SK-N-SH (cell line): ENCODE results near the gene DNAH1.

Source experiments
- CTCF ChIP-seq: fragments of 200-600 bp; sonication (generic); IDR thresholded peaks from 2 replicates; pipeline ENCODE4 v1.6.1; 2017; ENCODE audit warnings: antibody characterized with exemption, mild to moderate bottlenecking, moderate library complexity
- ELF1 ChIP-seq: IDR thresholded peaks from 2 replicates; pipeline ENCODE4 v1.4.0; 2012
- FOXJ3 ChIP-seq: sonication (generic); formaldehyde crosslinking; IDR thresholded peaks from 2 replicates; pipeline ENCODE4 v1.5.1; 2020; ENCODE audit warnings: mild to moderate bottlenecking, missing genetic modification reagents
- GABPA ChIP-seq: IDR thresholded peaks from 2 replicates; pipeline ENCODE4 v1.4.0; 2012; ENCODE audit warnings: low read depth, mild to moderate bottlenecking
- POLR2AphosphoS5 ChIP-seq: IDR thresholded peaks from 2 replicates; pipeline ENCODE4 v1.6.1; 2012; ENCODE audit warnings: low read depth, low read length
- USF2 ChIP-seq: fragments of 150-350 bp; IDR thresholded peaks from 2 replicates; pipeline ENCODE4 v1.6.1; 2017; ENCODE audit warnings: antibody characterized with exemption, low read length, low read depth, borderline replicate concordance

- TF ChIP-seq POLR2AphosphoS5 (no peak), CTCF (no peak), ELF1 (no peak), FOXJ3 (CRISPR knock-in tag) (no peak), USF2 (no peak), GABPA (no peak)
Measured at GRCh38 chr3:52269776-52270175, 46.3 kb upstream of the DNAH1 start.
